Measurements from ENCODE around the gene SP3. TPM values are rescaled to one million over a fixed set of nuclear protein-coding genes. Genes with fewer than 3 reads are reported as not detected.

SP3 gene
- total and polyA plus RNA-seq, 9 of the 15 experiments (the other 6 are each of a cell fraction or from before 2014, with no cell fraction given): 12.0 to 106 (median 74.9) TPM

DNA sequence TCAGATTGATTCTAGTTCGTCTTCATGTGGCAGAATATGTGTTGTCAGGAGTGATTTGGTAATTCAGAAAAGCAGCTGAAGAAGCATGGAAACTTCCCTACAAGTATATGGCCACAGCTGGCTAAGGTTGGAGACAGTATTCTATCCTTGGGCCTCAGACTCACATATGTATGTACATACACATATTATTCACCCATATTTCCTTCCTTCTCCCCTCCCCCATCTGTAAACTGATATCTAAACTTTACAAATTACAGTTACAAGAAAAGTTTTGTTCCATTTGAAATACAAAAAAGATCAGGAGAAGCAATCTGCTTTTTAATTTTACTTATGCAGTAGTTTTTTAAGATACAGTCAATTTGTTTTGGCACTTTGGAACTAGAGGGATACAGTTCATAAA, 3.1 kb downstream of the SP3 start (continued):
- no peak for TF ChIP-seq CHD4 (IDR thresholded peaks at IDR 0.05; ENCODE audit: insufficient read depth, insufficient replicate concordance, low read depth, low read length, poor library complexity, severe bottlenecking)

DNA sequence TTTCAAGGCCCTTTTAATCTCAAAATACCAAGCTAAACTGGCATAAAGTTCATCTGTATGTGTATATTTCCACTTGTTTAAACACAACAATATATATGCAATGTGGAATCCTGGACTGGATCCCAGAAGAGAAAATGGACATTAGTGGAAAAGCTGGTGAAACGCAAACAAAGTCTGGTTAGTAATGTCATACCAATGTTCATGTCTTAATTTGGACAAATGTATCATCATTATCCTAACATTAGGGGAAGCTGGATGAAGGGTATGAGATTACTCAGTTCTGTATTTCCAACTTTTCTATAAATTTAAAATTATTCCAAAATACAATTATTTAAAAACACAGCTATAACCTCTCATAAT, 3.8 kb downstream of the SP3 start:
- no peak for ATAC-seq
- Histone ChIP-seq H3K9me1 (ENCODE audit: control insufficient read depth, insufficient read depth, low read length) (no peaks in the 10 kb centered on the region), H3K27ac (ENCODE audit: extremely low read depth, low read depth, low read length) (no peak overlapping the region), H2AFZ (ENCODE audit: low read depth, low read length) (no peak overlapping the region), H3K4me1 (replicated peaks in 1 of 2; ENCODE audit: control insufficient read depth in 2 of 2, insufficient read depth in 2 of 2, low read length in 2 of 2) (peaks cover 10 to 12% of the 10 kb centered on the region in 2 experiments), H3K9ac (ENCODE audit: insufficient read depth in 1 of 2, low read depth in 2 of 2, low read length in 2 of 2) (peak overlapping the region in 1 of 2 experiments; percentile 0; a peak in 1 of 4 replicates), H3K4me2 (ENCODE audit: insufficient read depth, low read length) (peak overlapping the region; percentile 28; the same call in 1 of the 2 replicates), H3K36me3 (ENCODE audit: control insufficient read depth, insufficient read depth, low read length) (peaks cover 37% of the 10 kb centered on the region), H3K9me3 (replicated peaks; ENCODE audit: control insufficient read depth, insufficient read depth, low read depth, low read length) (peaks cover 5% of the 10 kb centered on the region; the same call in 1 of the 2 replicates), H4K20me1 (replicated peaks; ENCODE audit: control insufficient read depth, insufficient read depth, low read length) (no peaks in the 10 kb centered on the region; the same call in 1 of the 2 replicates), H3K79me2 (ENCODE audit: control insufficient read depth, insufficient read depth, low read length) (peaks cover 86% of the 10 kb centered on the region), H3K27me3 (ENCODE audit: control insufficient read depth in 2 of 2, insufficient read depth in 2 of 2, low read length in 2 of 2) (no peaks in the 10 kb centered on the region), H3K4me3 (no peak overlapping the region; the same call in 1 of the 2 replicates)
- intact Hi-C loops (cut with micrococcal nuclease) (loop anchor here (5.0 to 10.0 kb wide), 3 partner anchors 76 to 373 kb away; partner anchors contain the start of genes OLA1 and SP9), in situ Hi-C loops (cut with MboI) (no loop called here)
- TF ChIP-seq, protein P1, sequence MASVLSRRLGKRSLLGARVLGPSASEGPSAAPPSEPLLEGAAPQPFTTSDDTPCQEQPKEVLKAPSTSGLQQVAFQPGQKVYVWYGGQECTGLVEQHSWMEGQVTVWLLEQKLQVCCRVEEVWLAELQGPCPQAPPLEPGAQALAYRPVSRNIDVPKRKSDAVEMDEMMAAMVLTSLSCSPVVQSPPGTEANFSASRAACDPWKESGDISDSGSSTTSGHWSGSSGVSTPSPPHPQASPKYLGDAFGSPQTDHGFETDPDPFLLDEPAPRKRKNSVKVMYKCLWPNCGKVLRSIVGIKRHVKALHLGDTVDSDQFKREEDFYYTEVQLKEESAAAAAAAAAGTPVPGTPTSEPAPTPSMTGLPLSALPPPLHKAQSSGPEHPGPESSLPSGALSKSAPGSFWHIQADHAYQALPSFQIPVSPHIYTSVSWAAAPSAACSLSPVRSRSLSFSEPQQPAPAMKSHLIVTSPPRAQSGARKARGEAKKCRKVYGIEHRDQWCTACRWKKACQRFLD (CRISPR knock-in tag; IDR thresholded peaks at IDR 0.05): no peak
- TF ChIP-seq XRCC5 (IDR thresholded peaks at IDR 0.05; ENCODE audit: low read depth, low read length): no peak
- peak; percentile 36; the same call in 1 of the 2 replicates for TF ChIP-seq RBFOX2 (IDR thresholded peaks at IDR 0.05; ENCODE audit: low read depth, low read length)
- no peak for TF ChIP-seq ZNF184 (CRISPR knock-in tag; IDR thresholded peaks at IDR 0.05)
- peak; percentile 37 to 76; a peak in 3 of 4 replicates for TF ChIP-seq TRIM24 (IDR thresholded peaks at IDR 0.05)
- no peak for TF ChIP-seq U2AF1 (optimal IDR thresholded peaks at IDR 0.05; ENCODE audit: low read depth, low read length)
- no peak for TF ChIP-seq NONO (IDR thresholded peaks at IDR 0.05; ENCODE audit: low read depth in 2 of 2, low read length in 1 of 2)
- 100% methylated on average over 1 of the region's 1 CpG for WGBS (ENCODE audit: insufficient coverage, low coverage, missing lambda C conversion rate)
- BruUV-seq (replicated peaks): no TSS peak
- no peak for DNase-seq (ENCODE audit: extremely low read depth in 1 of 4, low spot score in 3 of 4)
- CTCF ChIA-PET (ENCODE audit: low intra/inter-chr PET ratio): no interaction called here
- POLR2A ChIA-PET: interaction anchor here (0.5 to 1.7 kb wide), 3 partner anchors 8 to 15 kb away, joined by 3 to 4 read pairs (median 3); no protein-coding TSS in a partner anchor
- FAIRE-seq: no peak

All from K562 (cell line).